ENCODE data around the gene MATR3.
"Not testable (repeated sequence)": the region's sequence is repeated elsewhere in the genome, so short reads cannot be mapped to it uniquely, and the experiment has no call there.

MATR3 gene

DNA sequence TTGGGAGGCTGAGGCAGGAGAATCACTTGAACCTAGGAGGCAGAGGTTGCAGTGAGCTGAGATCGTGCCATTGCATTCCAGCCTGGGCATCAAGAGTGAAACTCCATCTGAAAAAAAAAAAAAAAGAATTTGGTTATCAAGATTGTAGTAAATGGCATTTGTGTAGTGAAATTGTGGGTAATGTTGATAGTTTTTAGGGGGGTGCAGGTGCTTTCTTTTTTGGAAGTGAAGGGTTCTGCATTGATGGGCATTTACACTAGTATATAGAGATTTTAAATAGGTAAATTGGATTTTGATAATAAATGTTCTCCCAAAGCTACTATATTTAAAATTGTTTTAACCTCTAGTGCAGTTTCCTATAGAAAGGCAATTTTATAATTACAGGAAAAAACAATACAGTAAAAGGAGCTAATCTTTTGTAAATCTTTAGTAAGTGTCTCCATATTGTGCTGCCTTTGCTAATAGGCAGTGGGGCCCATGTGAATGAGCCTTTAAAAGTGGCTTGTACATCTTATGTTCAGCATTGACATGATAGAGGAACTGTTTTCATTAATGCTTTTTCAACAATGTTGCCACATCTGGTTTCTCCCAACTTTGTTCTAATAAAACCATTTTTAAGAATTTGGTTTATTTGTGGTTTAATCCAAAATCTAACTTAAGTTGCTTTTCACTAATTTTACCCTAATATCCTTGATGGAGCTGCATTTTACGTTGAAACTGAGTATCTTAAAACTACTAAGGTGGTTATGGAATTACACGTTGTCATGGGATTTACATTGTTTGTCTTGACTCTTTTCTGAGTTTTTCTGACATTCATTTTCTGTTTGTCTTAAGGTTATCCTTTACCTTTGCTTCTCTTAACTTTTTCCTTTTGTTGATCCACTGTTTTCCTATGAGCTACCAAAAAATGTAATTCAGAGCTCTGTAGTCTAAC is 11.1 kb downstream of the MATR3 start:
- TF ChIP-seq, protein P1, sequence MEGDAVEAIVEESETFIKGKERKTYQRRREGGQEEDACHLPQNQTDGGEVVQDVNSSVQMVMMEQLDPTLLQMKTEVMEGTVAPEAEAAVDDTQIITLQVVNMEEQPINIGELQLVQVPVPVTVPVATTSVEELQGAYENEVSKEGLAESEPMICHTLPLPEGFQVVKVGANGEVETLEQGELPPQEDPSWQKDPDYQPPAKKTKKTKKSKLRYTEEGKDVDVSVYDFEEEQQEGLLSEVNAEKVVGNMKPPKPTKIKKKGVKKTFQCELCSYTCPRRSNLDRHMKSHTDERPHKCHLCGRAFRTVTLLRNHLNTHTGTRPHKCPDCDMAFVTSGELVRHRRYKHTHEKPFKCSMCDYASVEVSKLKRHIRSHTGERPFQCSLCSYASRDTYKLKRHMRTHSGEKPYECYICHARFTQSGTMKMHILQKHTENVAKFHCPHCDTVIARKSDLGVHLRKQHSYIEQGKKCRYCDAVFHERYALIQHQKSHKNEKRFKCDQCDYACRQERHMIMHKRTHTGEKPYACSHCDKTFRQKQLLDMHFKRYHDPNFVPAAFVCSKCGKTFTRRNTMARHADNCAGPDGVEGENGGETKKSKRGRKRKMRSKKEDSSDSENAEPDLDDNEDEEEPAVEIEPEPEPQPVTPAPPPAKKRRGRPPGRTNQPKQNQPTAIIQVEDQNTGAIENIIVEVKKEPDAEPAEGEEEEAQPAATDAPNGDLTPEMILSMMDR (IDR thresholded peaks at IDR 0.05; ENCODE audit: poor library complexity, severe bottlenecking): no peak
- peaks cover 59% of the 10 kb centered on the region for H3K36me3 ChIP-seq (ENCODE audit: low read depth)
- H3K27me3 ChIP-seq (ENCODE audit: insufficient read depth, poor library complexity, severe bottlenecking): no peaks in the 10 kb centered on the region
- H3K4me1 ChIP-seq (ENCODE audit: insufficient read depth, poor library complexity, severe bottlenecking): peaks cover 44% of the 10 kb centered on the region
- no peak overlapping the region for H3K4me3 ChIP-seq (ENCODE audit: severe bottlenecking)
- ATAC-seq (ENCODE audit: low read depth) (no peak), DNase-seq (ENCODE audit: low spot score) (no peak)
- no peaks in the 10 kb centered on the region for H3K9me3 ChIP-seq (ENCODE audit: severe bottlenecking)
- H3K27ac ChIP-seq (ENCODE audit: poor library complexity, severe bottlenecking): no peak overlapping the region

DNA sequence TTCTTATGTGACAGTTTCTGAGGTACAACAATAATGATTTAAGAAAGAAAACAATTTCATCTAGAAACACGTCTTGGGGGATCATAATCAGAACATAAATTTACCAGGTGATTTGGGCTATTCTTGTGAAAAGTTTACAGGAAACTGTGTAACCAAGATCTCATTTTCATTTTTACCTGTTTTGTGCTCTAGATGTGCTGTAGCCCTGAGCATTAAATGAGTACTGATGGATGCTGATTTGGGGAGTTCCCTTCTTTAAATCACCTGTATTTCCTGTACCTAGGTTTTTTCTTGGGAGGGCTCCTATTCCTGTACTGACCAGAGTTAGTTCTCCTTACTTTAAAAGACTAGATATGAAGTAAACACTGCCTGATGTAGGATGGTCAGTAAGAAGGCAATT is 12.7 kb downstream of the MATR3 start:
- Histone ChIP-seq H3K9me3 (ENCODE audit: severe bottlenecking) (no peaks in the 10 kb centered on the region), H3K27me3 (ENCODE audit: insufficient read depth, poor library complexity, severe bottlenecking) (no peaks in the 10 kb centered on the region), H3K4me1 (ENCODE audit: insufficient read depth, poor library complexity, severe bottlenecking) (peaks cover 60% of the 10 kb centered on the region), H3K27ac (ENCODE audit: poor library complexity, severe bottlenecking) (no peak overlapping the region), H3K4me3 (ENCODE audit: severe bottlenecking) (no peak overlapping the region), H3K36me3 (ENCODE audit: low read depth) (peaks cover 58% of the 10 kb centered on the region)
- TF ChIP-seq, protein P1 (IDR thresholded peaks at IDR 0.05; ENCODE audit: poor library complexity, severe bottlenecking): no peak
- ATAC-seq (ENCODE audit: low read depth) (no peak), DNase-seq (ENCODE audit: low spot score) (no peak)

DNA sequence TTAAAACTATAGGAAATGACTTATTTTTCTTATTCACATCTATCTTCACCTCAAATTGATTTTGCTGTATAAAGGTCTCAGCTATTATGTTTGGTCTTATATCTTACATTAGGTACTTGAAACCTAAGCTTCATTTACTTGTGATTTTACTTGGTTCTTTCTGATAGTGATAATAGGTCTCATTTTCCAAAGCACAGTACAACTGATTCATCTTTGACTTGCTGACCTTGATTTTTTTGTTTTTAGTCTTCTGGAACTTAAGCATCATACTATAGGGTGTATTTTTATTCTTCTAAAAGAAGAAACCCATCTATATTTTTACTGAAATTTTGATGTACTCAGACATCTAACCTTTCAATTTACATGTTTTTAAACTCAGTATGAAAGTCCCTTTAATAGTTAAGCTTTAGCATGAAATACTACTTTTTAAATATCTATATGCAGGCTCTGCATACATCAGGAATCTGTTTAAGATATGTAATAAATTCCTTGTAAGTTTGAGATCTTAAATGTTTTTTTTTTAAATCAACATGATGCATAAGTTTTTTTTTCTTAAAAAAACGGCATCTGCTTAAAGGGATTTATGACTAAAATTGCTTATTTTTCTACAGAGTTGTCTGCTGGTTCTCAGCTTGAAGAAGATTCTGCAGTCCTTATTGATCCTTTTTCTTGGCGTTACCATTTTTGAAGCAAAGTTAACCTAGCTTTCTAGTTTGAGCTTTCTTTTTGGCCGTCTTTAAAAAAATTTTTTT is 13.3 kb downstream of the MATR3 start:
- TF ChIP-seq, protein P1 (IDR thresholded peaks at IDR 0.05; ENCODE audit: poor library complexity, severe bottlenecking): no peak
- DNase-seq (ENCODE audit: low spot score) (no peak), ATAC-seq (ENCODE audit: low read depth) (no peak)
- peaks cover 63% of the 10 kb centered on the region for H3K4me1 ChIP-seq (ENCODE audit: insufficient read depth, poor library complexity, severe bottlenecking)
- no peaks in the 10 kb centered on the region for H3K27me3 ChIP-seq (ENCODE audit: insufficient read depth, poor library complexity, severe bottlenecking)
- no peak overlapping the region for H3K4me3 ChIP-seq (ENCODE audit: severe bottlenecking)
- no peak overlapping the region for H3K27ac ChIP-seq (ENCODE audit: poor library complexity, severe bottlenecking)
- peaks cover 56% of the 10 kb centered on the region for H3K36me3 ChIP-seq (ENCODE audit: low read depth)
- H3K9me3 ChIP-seq (ENCODE audit: severe bottlenecking): no peaks in the 10 kb centered on the region

DNA sequence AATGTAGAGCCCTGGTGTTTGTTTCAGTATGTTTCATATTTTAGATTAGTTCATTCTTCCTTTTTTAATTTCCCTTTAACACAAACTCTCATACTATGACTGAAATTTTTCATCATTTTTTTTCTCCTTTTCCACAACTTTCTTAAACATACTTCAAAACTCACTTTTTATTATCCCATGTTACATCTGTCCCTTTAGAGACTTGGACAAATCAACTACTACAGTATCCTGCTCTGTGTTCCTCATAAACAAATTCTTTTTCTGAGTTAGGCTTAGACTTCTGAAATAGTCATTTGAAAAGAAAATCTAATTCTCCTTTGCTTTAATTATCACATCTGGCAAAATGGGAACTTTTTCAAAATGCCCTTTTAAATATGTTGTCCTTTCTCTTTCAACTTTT is 15.3 kb downstream of the MATR3 start:
- H3K27me3 ChIP-seq (ENCODE audit: insufficient read depth, poor library complexity, severe bottlenecking): no peaks in the 10 kb centered on the region
- H3K27ac ChIP-seq (ENCODE audit: poor library complexity, severe bottlenecking): peak overlapping the region; percentile 29
- DNase-seq (ENCODE audit: low spot score) (no peak), ATAC-seq (ENCODE audit: low read depth) (no peak)
- no peak overlapping the region for H3K4me3 ChIP-seq (ENCODE audit: severe bottlenecking)
- peaks cover 60% of the 10 kb centered on the region for H3K36me3 ChIP-seq (ENCODE audit: low read depth)
- TF ChIP-seq, protein P1 (IDR thresholded peaks at IDR 0.05; ENCODE audit: poor library complexity, severe bottlenecking): no peak
- H3K4me1 ChIP-seq (ENCODE audit: insufficient read depth, poor library complexity, severe bottlenecking): peaks cover 68% of the 10 kb centered on the region
- no peaks in the 10 kb centered on the region for H3K9me3 ChIP-seq (ENCODE audit: severe bottlenecking)

DNA sequence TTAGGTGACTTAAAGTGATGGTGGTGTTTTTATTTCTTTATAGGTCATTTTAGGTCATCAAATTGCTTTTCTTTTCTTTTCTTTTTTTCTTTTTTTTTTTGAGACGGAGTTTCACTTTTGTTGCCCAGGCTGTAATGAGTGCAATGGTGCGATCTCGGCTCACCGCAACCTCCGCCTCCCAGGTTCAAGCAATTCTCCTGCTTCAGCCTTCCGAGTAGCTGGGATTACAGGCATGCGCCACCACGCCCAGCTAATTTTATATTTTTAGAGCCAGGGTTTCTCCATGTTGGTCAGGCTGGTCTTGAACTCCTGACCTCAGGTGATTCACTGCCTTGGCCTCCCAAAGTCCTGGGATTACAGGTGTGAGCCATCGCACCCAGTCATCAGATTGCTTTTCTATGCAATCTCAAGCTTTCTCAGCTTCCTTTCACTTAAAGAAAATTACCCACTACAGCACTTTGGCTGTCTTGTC is 17.2 kb downstream of the MATR3 start:
- ATAC-seq (ENCODE audit: low read depth): peak; percentile 86
- not testable (repeated sequence) for H3K27me3 ChIP-seq (ENCODE audit: insufficient read depth, poor library complexity, severe bottlenecking); H3K4me3 ChIP-seq (ENCODE audit: severe bottlenecking); H3K9me3 ChIP-seq (ENCODE audit: severe bottlenecking); DNase-seq (ENCODE audit: low spot score)
- Histone ChIP-seq H3K36me3 (ENCODE audit: low read depth) (peaks cover 72% of the 10 kb centered on the region), H3K27ac (ENCODE audit: poor library complexity, severe bottlenecking) (peak overlapping the region; percentile 29), H3K4me1 (ENCODE audit: insufficient read depth, poor library complexity, severe bottlenecking) (peaks cover 61% of the 10 kb centered on the region)
